ENCODE measurements around the gene TNK1. TPM values are rescaled to one million over a fixed set of nuclear protein-coding genes. Genes with fewer than 3 reads are reported as not detected.

The TNK1 gene
- total RNA-seq, 1 experiment from 2014 or later, result 10.1 TPM

- peak overlapping the region in 1 of 3 experiments; percentile 40; a peak in 1 of 7 replicates for H3K27ac Mint-ChIP-seq
- Histone ChIP-seq H2BK20ac (ENCODE audit: low read depth, low read length, poor library complexity, severe bottlenecking) (no peak overlapping the region), H3K79me1 (ENCODE audit: insufficient read depth, low read depth, low read length, poor library complexity, severe bottlenecking) (no peaks in the 10 kb centered on the region), H4K5ac (ENCODE audit: insufficient read length, low read depth, low read length) (no peak overlapping the region), H2BK120ac (ENCODE audit: low read depth, low read length, poor library complexity, severe bottlenecking) (no peak overlapping the region), H3K14ac (ENCODE audit: insufficient read depth, low read length) (no peak overlapping the region), H3K27me3 (ENCODE audit: insufficient read depth, low read length) (no peaks in the 10 kb centered on the region), H3K79me2 (ENCODE audit: insufficient read depth, low read length) (no peaks in the 10 kb centered on the region), H3K4ac (ENCODE audit: low read depth, low read length) (no peak overlapping the region), H3K27ac (ENCODE audit: insufficient read length, low read depth, low read length) (no peak overlapping the region), H3K23me2 (ENCODE audit: insufficient read length, low read depth, low read length, poor library complexity, severe bottlenecking) (peaks cover 12% of the 10 kb centered on the region), H3K18ac (ENCODE audit: insufficient read length, low read depth, low read length) (no peak overlapping the region), H3K9ac (ENCODE audit: extremely low read depth, insufficient read length, low read length) (no peak overlapping the region), H2AK5ac (ENCODE audit: insufficient read length, low read length) (no peak overlapping the region), H3K23ac (ENCODE audit: insufficient read length, low read depth, low read length) (no peak overlapping the region), H4K8ac (replicated peaks; ENCODE audit: insufficient read length, low read depth, low read length) (no peak overlapping the region), H2BK5ac (ENCODE audit: insufficient read length, low read length) (no peak overlapping the region), H4K20me1 (ENCODE audit: control insufficient read depth, insufficient read depth, insufficient read length) (no peaks in the 10 kb centered on the region), H3K4me1 (ENCODE audit: insufficient read depth, low read length) (0 out of 2 replicates have a peak, but pooled peaks cover 2% of the 10 kb centered on the region), H4K91ac (ENCODE audit: insufficient read length, low read depth, low read length) (no peak overlapping the region), H3K4me2 (ENCODE audit: insufficient read depth, insufficient read length, low read length) (no peak overlapping the region), H3K9me3 (ENCODE audit: control insufficient read depth, low read depth, low read length) (no peaks in the 10 kb centered on the region), H3T11ph (ENCODE audit: low read length) (no peak overlapping the region), H2AFZ (ENCODE audit: low read length) (no peak overlapping the region), H2BK12ac (ENCODE audit: insufficient read length, low read depth, low read length) (no peak overlapping the region), H3K56ac (ENCODE audit: insufficient read length, low read depth, low read length) (no peak overlapping the region), H2BK15ac (ENCODE audit: low read depth, low read length) (no peak overlapping the region)
- H3K9me3 Mint-ChIP-seq, result no peaks in the 10 kb centered on the region
- TF ChIP-seq, protein P1, sequence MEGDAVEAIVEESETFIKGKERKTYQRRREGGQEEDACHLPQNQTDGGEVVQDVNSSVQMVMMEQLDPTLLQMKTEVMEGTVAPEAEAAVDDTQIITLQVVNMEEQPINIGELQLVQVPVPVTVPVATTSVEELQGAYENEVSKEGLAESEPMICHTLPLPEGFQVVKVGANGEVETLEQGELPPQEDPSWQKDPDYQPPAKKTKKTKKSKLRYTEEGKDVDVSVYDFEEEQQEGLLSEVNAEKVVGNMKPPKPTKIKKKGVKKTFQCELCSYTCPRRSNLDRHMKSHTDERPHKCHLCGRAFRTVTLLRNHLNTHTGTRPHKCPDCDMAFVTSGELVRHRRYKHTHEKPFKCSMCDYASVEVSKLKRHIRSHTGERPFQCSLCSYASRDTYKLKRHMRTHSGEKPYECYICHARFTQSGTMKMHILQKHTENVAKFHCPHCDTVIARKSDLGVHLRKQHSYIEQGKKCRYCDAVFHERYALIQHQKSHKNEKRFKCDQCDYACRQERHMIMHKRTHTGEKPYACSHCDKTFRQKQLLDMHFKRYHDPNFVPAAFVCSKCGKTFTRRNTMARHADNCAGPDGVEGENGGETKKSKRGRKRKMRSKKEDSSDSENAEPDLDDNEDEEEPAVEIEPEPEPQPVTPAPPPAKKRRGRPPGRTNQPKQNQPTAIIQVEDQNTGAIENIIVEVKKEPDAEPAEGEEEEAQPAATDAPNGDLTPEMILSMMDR (conservative IDR thresholded peaks at IDR 0.05), result no peak
- no CpG with 5 or more reads among the region's 19 CpGs for WGBS (ENCODE audit: extremely low coverage, insufficient read length, low lambda C conversion rate)
- H3K4me1 Mint-ChIP-seq, result peaks cover 18 to 20% of the 10 kb centered on the region in 2 experiments
- H3K4me3 Mint-ChIP-seq, result peak overlapping the region in 1 of 2 experiments; percentile 40; a peak in 1 of 5 replicates
- H3K27me3 Mint-ChIP-seq (ENCODE audit: low read depth), result peaks cover 5% of the 10 kb centered on the region
- DNase-seq, result no peak
- H3K36me3 Mint-ChIP-seq (ENCODE audit: insufficient read depth in 1 of 3, low read depth in 3 of 3), result peaks cover 0 to 2% (median 0%) of the 10 kb centered on the region in 3 experiments; a peak in 2 of 7 replicates
Measured at GRCh38 chr17:7347630-7348477, 33.0 kb upstream of the TNK1 start.

All from H9 (cell line).